ENCODE measurements around the gene KCTD5. TPM values are rescaled to one million over a fixed set of nuclear protein-coding genes. Genes with fewer than 3 reads are reported as not detected.

Gene KCTD5
- total and polyA plus RNA-seq, 9 of the 15 experiments (the other 6 are each of a cell fraction or from before 2014, with no cell fraction given) = 0.73 to 58.3 (median 32.3) TPM

- ATAC-seq (no peak), DNase-seq (ENCODE audit: extremely low read depth in 1 of 4, low spot score in 3 of 4) (no peak), FAIRE-seq (no peak)
- CTCF ChIA-PET (ENCODE audit: low intra/inter-chr PET ratio) = no interaction called here
- no peaks in the 10 kb centered on the region for H3K79me2 ChIP-seq (ENCODE audit: control insufficient read depth, insufficient read depth, low read length)
- POLR2A ChIA-PET = interaction anchor here (1.0 to 1.8 kb wide), 4 partner anchors 8 to 17 kb away, joined by 3 to 5 read pairs (median 4); no protein-coding TSS in a partner anchor
- no peak overlapping the region for H2AFZ ChIP-seq (ENCODE audit: low read depth, low read length)
- no peak overlapping the region for H3K4me3 ChIP-seq
- peaks cover 2% of the 10 kb centered on the region for H3K9me1 ChIP-seq (ENCODE audit: control insufficient read depth, insufficient read depth, low read length)
- peaks cover 0 to 34% of the 10 kb centered on the region in 2 experiments; a peak in 2 of 5 replicates for H3K4me1 ChIP-seq (replicated peaks in 1 of 2; ENCODE audit: control insufficient read depth in 2 of 2, insufficient read depth in 2 of 2, low read length in 2 of 2)
- no peak overlapping the region for H3K27ac ChIP-seq (ENCODE audit: extremely low read depth, low read depth, low read length)
- no TSS peak for BruUV-seq (replicated peaks)
- peaks cover 74% of the 10 kb centered on the region; the same call in 1 of the 3 replicates for H3K36me3 ChIP-seq (ENCODE audit: control insufficient read depth, insufficient read depth, low read length)
- no peak overlapping the region; a peak in 1 of 4 replicates for H3K9ac ChIP-seq (ENCODE audit: insufficient read depth in 1 of 2, low read depth in 2 of 2, low read length in 2 of 2)
- H3K4me2 ChIP-seq (ENCODE audit: insufficient read depth, low read length) = no peak overlapping the region
- intact Hi-C loops (cut with micrococcal nuclease) = no loop called here
- H4K20me1 ChIP-seq (replicated peaks; ENCODE audit: control insufficient read depth, insufficient read depth, low read length) = no peaks in the 10 kb centered on the region; the same call in 1 of the 2 replicates
- WGBS (ENCODE audit: insufficient coverage, low coverage, missing lambda C conversion rate) = 92% methylated on average over 29 of the region's 33 CpGs
- in situ Hi-C loops (cut with MboI) = no loop called here
- H3K9me3 ChIP-seq (replicated peaks; ENCODE audit: control insufficient read depth, insufficient read depth, low read depth, low read length) = no peaks in the 10 kb centered on the region
- no peaks in the 10 kb centered on the region for H3K27me3 ChIP-seq (ENCODE audit: control insufficient read depth in 2 of 2, insufficient read depth in 2 of 2, low read length in 2 of 2)
- TF ChIP-seq NFRKB (IDR thresholded peaks at IDR 0.05; ENCODE audit: low read depth) (no peak), ZNF707 (CRISPR knock-in tag; conservative IDR thresholded peaks at IDR 0.05) (no peak), ZBTB43 (CRISPR knock-in tag; IDR thresholded peaks at IDR 0.05) (no peak), SAFB (IDR thresholded peaks at IDR 0.05; ENCODE audit: borderline replicate concordance, low read depth, low read length) (no peak), ZC3H8 (IDR thresholded peaks at IDR 0.05) (no peak), ZFP1 (CRISPR knock-in tag; IDR thresholded peaks at IDR 0.05) (no peak), MCM7 (IDR thresholded peaks at IDR 0.05) (no peak)
- TF ChIP-seq, protein P1, sequence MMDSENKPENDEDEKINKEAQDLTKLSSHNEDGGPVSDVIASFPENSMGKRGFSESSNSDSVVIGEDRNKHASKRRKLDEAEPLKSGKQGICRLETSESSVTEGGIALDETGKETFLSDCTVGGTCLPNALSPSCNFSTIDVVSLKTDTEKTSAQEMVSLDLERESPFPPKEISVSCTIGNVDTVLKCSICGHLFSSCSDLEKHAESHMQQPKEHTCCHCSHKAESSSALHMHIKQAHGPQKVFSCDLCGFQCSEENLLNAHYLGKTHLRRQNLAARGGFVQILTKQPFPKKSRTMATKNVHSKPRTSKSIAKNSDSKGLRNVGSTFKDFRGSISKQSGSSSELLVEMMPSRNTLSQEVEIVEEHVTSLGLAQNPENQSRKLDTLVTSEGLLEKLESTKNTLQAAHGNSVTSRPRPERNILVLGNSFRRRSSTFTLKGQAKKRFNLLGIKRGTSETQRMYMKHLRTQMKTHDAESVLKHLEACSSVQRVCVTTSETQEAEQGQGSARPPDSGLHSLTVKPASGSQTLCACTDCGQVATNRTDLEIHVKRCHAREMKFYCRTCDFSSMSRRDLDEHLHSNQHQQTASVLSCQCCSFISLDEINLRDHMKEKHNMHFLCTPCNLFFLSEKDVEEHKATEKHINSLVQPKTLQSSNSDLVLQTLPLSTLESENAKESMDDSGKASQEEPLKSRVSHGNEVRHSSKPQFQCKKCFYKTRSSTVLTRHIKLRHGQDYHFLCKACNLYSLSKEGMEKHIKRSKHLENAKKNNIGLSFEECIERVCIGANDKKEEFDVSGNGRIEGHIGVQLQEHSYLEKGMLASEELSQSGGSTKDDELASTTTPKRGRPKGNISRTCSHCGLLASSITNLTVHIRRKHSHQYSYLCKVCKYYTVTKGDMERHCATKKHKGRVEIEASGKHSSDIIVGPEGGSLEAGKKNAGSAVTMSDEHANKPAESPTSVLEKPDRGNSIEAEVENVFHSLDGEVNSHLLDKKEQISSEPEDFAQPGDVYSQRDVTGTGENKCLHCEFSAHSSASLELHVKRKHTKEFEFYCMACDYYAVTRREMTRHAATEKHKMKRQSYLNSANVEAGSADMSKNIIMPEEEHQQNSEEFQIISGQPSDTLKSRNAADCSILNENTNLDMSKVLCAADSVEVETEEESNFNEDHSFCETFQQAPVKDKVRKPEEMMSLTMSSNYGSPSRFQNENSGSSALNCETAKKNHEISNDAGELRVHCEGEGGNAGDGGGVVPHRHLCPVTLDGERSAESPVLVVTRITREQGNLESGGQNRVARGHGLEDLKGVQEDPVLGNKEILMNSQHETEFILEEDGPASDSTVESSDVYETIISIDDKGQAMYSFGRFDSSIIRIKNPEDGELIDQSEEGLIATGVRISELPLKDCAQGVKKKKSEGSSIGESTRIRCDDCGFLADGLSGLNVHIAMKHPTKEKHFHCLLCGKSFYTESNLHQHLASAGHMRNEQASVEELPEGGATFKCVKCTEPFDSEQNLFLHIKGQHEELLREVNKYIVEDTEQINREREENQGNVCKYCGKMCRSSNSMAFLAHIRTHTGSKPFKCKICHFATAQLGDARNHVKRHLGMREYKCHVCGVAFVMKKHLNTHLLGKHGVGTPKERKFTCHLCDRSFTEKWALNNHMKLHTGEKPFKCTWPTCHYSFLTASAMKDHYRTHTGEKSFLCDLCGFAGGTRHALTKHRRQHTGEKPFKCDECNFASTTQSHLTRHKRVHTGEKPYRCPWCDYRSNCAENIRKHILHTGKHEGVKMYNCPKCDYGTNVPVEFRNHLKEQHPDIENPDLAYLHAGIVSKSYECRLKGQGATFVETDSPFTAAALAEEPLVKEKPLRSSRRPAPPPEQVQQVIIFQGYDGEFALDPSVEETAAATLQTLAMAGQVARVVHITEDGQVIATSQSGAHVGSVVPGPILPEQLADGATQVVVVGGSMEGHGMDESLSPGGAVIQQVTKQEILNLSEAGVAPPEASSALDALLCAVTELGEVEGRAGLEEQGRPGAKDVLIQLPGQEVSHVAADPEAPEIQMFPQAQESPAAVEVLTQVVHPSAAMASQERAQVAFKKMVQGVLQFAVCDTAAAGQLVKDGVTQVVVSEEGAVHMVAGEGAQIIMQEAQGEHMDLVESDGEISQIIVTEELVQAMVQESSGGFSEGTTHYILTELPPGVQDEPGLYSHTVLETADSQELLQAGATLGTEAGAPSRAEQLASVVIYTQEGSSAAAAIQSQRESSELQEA (IDR thresholded peaks at IDR 0.05; ENCODE audit: low read depth) = no peak
- TF ChIP-seq, protein P2, sequence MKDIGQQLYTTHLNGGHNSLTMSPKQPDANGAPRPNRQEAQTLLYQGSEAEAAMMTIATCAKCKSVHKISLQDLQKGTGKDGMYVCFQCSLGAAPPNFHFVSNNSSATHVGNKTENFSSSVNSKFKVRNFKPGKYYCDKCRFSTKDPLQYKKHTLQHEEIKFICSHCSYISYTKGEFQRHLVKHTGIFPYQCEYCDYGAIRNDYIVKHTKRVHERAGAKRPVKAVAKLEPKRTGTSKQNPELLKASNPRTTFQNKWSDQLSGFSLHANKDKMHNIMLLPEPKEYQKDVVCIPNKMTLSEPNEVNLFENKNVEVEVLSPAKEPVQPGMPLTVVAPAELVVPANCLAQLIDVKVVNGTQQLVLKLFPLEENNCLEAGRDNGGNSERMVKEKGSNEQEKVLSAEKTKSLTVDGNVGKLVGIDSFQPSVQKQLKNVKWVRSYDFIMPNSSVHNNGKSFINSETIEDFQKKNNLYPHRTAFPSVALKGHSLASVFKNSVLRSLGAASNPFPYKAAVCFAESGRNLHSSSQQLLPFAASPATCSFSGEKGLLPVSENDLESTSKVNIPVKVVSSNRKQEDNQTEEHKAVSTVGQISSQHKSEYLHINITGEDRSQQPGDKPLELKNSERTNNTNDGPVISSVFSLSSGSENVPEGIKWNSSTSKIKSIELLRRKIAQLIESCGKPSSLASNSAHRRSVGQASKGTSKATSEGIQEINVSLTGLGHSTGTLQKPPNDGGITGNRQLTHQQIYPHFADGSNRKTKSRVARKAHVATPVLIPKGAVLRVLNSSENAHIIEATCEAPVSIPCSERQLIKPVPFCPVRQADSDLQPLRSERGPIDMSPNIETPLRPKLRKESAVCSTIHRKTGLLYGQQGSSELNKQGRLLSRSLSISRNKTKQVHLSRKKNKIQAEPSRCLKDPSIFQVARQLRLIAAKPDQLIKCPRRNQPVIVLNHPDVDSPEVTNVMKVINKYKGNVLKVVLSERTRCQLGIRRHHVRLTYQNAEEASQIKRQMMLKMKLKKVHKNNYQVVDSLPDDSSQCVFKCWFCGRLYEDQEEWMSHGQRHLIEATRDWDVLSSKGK (CRISPR knock-in tag; IDR thresholded peaks at IDR 0.05) = no peak
Measured at GRCh38 chr16:2704166-2704982, 22.1 kb downstream of the KCTD5 start.
